Glomerular visceral epithelial cell (primary cell): ENCODE data around the gene C1D.
A peak's percentile ranks its signal among the peaks of the same experiment; 100 is the strongest.
"Not testable (repeated sequence)": the region's sequence is repeated elsewhere in the genome, so short reads cannot be mapped to it uniquely, and the experiment has no call there.

Experiments used
- DNase-seq: peaks from one replicate; pipeline ENCODE4 v3.0.0-alpha.2; 2016; ENCODE audit errors: extremely low spot score

C1D gene

GRCh38 chr2:68062680-68063387, at the start of gene C1D:
Gene C1D (minus strand): TSS chr2:68063004. CDS start chr2:68047310, 15,694 bp downstream.
- peak; percentile 85 for DNase-seq

- DNase-seq: no peak
Observed at GRCh38 chr2:68110102-68110501, 47.3 kb upstream of the C1D start.

- no peak for DNase-seq
Observed at GRCh38 chr2:68108120-68108519, 45.3 kb upstream of the C1D start.

- DNase-seq: no peak
Observed at GRCh38 chr2:68107475-68107874, 44.7 kb upstream of the C1D start.

GRCh38 chr2:68104111-68104835, 41.5 kb upstream of the C1D start:
- DNase-seq: no peak

GRCh38 chr2:68103709-68104055, 40.9 kb upstream of the C1D start:
- no peak for DNase-seq

GRCh38 chr2:68103030-68103708, 40.4 kb upstream of the C1D start:
- no peak for DNase-seq

GRCh38 chr2:68100189-68100588, 37.4 kb upstream of the C1D start:
- no peak for DNase-seq

GRCh38 chr2:68099260-68099659, 36.5 kb upstream of the C1D start:
- no peak for DNase-seq

- no peak for DNase-seq
Observed at GRCh38 chr2:68098291-68098797, 35.5 kb upstream of the C1D start.

GRCh38 chr2:68094111-68094510, 31.3 kb upstream of the C1D start:
- DNase-seq: no peak

GRCh38 chr2:68093634-68094033, 30.8 kb upstream of the C1D start:
- DNase-seq: no peak

- DNase-seq: no peak
Observed at GRCh38 chr2:68091439-68092034, 28.7 kb upstream of the C1D start.

- no peak for DNase-seq
Observed at GRCh38 chr2:68089961-68090360, 27.2 kb upstream of the C1D start.

GRCh38 chr2:68088940-68089339, 26.1 kb upstream of the C1D start:
- no peak for DNase-seq

GRCh38 chr2:68086166-68086565, 23.4 kb upstream of the C1D start:
- DNase-seq: no peak

GRCh38 chr2:68083346-68083745, 20.5 kb upstream of the C1D start:
- DNase-seq: no peak

GRCh38 chr2:68074050-68074449, 11.2 kb upstream of the C1D start:
- DNase-seq: no peak

- not testable (repeated sequence) for DNase-seq
Observed at GRCh38 chr2:68063797-68064646, 1.2 kb upstream of the C1D start.

GRCh38 chr2:68060652-68061051, 2.2 kb downstream of the C1D start:
- no peak for DNase-seq

GRCh38 chr2:68059784-68060525, 2.8 kb downstream of the C1D start:
- DNase-seq: no peak
